Thymus (tissue), 11 donors: ENCODE data around the gene SLC25A21. TPM values are rescaled to one million over a fixed set of nuclear protein-coding genes. Genes with fewer than 3 reads are reported as not detected.
"Not testable (repeated sequence)": the region's sequence is repeated elsewhere in the genome, so short reads cannot be mapped to it uniquely, and the experiment has no call there.

ENCODE experiments used
- DNase-seq, 9 donors: peaks; one replicate each; pipeline ENCODE4 v3.0.0-alpha.2; 2013; ENCODE audit warnings: low spot score in 9 of 9, low read depth in 6 of 9, missing footprints in 1 of 9
- H3K27ac ChIP-seq, 2 donors: one replicate each; pipeline ENCODE4 v1.5.1; 2013; ENCODE audit warnings: control low read depth in 1 of 2, low read depth in 1 of 2, low read length in 1 of 2, mild to moderate bottlenecking in 1 of 2, moderate library complexity in 1 of 2
- H3K27me3 ChIP-seq, 2 donors: one replicate each; pipeline ENCODE4 v1.5.1; 2013; ENCODE audit warnings: low read length in 1 of 2; ENCODE audit not compliant: control insufficient read depth in 2 of 2, insufficient read depth in 1 of 2
- H3K36me3 ChIP-seq, 2 donors: one replicate each; pipeline ENCODE4 v1.5.1; 2013; ENCODE audit warnings: low read length in 1 of 2, mild to moderate bottlenecking in 1 of 2, moderate library complexity in 1 of 2; ENCODE audit not compliant: control insufficient read depth in 2 of 2, insufficient read depth in 2 of 2
- H3K4me1 ChIP-seq, 2 donors: one replicate each; pipeline ENCODE4 v1.5.1; 2013; ENCODE audit warnings: low read length in 2 of 2; ENCODE audit not compliant: control insufficient read depth in 2 of 2, insufficient read depth in 2 of 2
- H3K4me3 ChIP-seq, 2 donors: one replicate each; pipeline ENCODE4 v1.5.1; 2013; ENCODE audit warnings: low read length in 2 of 2, control low read depth in 1 of 2, mild to moderate bottlenecking in 1 of 2
- H3K9me3 ChIP-seq, 2 donors: one replicate each; pipeline ENCODE4 v1.5.1; 2013; ENCODE audit warnings: low read length in 1 of 2, mild to moderate bottlenecking in 1 of 2; ENCODE audit not compliant: control insufficient read depth in 2 of 2, insufficient read depth in 1 of 2
- WGBS: extraction: QIAGEN DNeasy Blood & Tissue Kit; methylation state at CpG from one replicate; pipeline ENCODE4 v1.1.7; 2013; 5-methylcytosine and 5-hydroxymethylcytosine counted together
- polyA plus RNA-seq: library from polyadenylated mRNA; stranded (reverse); fragments of 200-250 nt; gene quantifications from one replicate; pipeline ENCODE4 v1.2.3, GENCODE V29; 2013
- total RNA-seq: library from RNA; stranded (reverse); fragments of 120-200 nt; gene quantifications from one replicate; pipeline ENCODE4 v1.2.4, GENCODE V29; 2013
- donor health status: healthy.

Gene SLC25A21
- total and polyA plus RNA-seq, 2 donors: 0.46 to 0.90 TPM

DNA sequence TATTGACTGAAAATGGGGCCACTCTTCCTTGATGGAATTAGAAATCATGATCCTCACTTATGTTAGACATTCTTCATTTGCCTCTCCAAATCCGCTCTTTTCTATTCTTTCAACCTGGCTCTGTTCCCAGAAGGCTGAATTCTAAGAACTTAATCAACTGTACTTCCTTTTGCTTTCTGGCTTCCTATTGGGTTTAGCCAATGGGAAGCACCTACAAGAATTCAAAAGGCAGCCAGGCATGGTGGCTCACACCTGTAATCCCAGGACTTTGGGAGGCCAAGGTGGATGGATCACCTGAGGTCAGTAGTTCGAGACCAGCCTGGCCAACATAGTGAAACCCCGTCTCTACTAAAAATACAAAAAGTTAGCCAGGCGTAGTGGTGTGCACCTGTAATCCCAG is 98.1 kb downstream of the SLC25A21 start:
- not testable (repeated sequence) for H3K27ac ChIP-seq, H3K4me3 ChIP-seq, H3K4me1 ChIP-seq, H3K27me3 ChIP-seq, H3K9me3 ChIP-seq, DNase-seq, H3K36me3 ChIP-seq
- 82% methylated on average over 4 of the region's 4 CpGs for WGBS

DNA sequence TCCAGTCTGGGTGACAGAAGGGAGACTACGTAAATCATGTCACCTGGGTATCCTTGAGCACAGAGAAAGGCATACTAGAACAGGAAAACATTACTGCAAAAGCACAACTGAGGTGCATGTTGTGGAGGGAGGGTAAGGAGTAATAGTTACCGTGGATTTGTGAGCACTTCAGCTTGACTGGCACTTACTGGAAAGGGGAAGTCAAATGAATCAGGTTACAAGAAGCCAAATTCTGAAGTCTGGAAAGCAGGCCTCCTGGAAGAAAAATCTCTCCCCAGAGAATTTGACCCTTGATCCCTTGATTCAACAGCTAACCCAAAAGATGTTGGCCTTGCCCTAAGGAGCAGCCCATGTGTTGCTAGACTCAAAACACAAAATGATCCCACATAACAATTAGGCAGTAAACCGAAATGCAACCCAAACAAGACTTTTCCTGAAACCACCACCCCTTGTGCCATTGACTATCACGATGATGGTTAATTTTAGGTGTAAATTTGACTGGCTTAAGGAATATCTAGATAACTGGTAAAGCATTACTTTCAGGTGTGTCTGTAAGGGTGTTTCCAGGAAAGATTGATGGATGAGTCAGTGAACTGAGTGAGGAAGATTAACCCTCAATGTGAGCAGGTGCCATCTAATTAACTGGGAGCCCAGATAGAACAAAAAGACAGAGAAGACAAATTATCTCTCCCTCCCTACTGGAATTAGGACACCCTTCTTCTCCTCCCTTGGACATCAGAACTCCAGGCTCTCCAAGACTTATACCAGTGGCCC is 108.8 kb downstream of the SLC25A21 start:
- no peaks in the 10 kb centered on the region for H3K4me1 ChIP-seq
- 75% methylated on average over 4 of the region's 4 CpGs for WGBS
- no peaks in the 10 kb centered on the region for H3K27me3 ChIP-seq
- no peaks in the 10 kb centered on the region for H3K9me3 ChIP-seq
- H3K27ac ChIP-seq: no peak overlapping the region
- H3K4me3 ChIP-seq: no peak overlapping the region
- DNase-seq: no peak
- no peaks in the 10 kb centered on the region for H3K36me3 ChIP-seq

DNA sequence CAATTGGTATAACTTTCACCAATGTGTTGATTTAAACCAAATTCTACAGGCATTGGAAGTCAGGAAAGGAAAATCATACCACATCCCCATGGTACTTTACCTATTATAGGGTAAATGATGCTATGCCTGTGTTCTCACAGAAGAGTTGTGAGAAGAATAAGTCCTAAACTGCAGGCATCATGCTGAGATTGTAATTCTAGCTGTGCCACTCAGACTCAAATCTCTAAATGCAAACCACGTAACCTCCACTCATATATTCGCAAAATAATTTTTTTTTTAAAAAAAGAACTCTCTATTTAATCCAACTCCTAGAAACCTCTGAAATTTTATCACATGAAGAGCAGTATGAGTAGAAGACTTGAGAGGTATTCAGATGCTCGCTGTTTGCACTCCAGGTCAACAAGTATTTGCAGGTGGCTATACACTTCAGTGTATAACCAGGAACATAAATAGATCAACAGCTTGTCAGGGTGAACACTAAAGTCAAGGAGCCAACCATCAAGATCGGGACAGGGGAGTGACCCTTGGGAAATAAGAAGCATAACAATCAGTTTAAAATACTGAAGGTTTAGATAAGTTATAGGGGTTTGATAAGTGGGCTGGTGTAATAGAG is 110.1 kb downstream of the SLC25A21 start:
- no peak overlapping the region for H3K27ac ChIP-seq
- no peaks in the 10 kb centered on the region for H3K9me3 ChIP-seq
- no peaks in the 10 kb centered on the region for H3K27me3 ChIP-seq
- DNase-seq: no peak
- no peak overlapping the region for H3K4me3 ChIP-seq
- WGBS: 85% methylated on average over 4 of the region's 4 CpGs
- no peaks in the 10 kb centered on the region for H3K36me3 ChIP-seq
- no peaks in the 10 kb centered on the region for H3K4me1 ChIP-seq

DNA sequence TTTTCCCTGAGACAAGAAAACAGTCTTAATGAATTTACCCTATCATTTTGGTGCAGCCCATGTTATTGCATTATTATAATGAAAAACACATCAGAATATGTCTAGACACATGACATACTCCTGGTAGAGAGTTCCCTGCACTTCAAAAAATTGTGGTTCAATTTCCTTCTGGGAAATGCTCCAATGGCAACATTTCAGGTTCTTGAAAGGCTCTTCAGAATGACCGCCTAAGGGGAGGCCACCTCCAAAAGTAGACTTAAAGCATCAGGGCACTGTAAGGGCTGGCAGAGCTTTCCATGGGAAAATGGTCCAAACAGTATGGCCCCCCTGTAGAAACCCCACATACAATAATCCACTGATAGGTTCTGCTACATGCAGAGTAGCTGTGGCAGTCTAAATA is 110.7 kb downstream of the SLC25A21 start:
- no peak for DNase-seq
- Histone ChIP-seq H3K4me3 (no peak overlapping the region), H3K4me1 (no peaks in the 10 kb centered on the region), H3K36me3 (no peaks in the 10 kb centered on the region), H3K9me3 (no peaks in the 10 kb centered on the region), H3K27ac (no peak overlapping the region), H3K27me3 (no peaks in the 10 kb centered on the region)
- WGBS: 96% methylated on average over 1 of the region's 1 CpG

DNA sequence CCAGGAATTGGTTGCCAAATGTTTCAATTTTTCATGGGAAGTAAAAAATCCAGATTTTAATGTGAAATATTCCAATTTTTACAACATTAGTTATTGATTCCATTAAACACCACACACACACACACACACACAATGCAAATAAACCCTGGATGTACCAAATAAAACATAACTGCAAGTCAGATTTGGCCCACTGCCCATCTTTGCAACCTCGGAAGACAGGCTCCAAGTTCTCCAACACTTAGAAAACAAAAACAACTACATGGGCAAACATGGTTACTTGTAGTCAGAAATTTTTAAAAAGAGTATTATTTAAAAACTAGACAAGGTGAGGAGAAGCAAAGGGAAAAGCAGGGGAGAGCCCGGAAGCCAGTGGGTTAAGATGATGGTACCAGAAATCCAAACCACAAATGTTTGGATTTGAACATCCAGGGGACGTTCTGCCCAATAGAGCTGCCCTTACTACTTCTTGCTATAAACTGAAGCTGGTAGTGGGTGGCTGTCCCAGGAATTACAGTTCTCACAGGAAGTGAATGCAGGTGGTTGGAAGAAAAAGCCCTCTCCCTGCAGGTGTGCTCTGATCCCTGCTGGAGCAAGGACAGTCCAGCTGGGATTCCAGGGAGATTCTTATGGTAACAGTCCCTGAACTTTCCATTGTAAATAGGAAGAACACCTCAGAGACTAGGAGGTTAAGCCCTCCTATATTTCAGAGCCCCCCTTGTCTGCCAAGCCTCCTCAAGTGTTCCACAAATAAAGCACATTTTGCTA is 111.7 kb downstream of the SLC25A21 start:
- Histone ChIP-seq H3K9me3 (no peaks in the 10 kb centered on the region), H3K27ac (no peak overlapping the region), H3K4me1 (no peaks in the 10 kb centered on the region), H3K4me3 (no peak overlapping the region), H3K27me3 (no peaks in the 10 kb centered on the region), H3K36me3 (no peaks in the 10 kb centered on the region)
- DNase-seq: no peak
- 77% methylated on average over 3 of the region's 3 CpGs for WGBS

DNA sequence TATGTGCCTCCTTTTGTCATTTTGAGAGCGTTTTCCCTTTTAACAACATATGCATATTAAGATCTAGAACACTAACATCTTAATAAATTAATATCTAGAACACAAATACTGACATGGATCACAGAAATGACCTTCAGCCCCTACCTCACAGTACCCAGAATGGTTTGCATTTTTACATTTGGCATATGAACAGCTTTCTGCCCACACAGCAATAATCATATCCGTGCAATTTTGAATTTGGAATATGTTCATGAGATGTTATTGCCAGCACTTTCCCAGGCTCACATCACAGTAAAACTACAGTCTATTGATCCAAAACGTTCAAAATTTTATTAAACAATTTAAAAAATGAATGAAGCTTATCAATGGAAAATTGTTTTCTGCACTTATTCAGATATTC is 114.6 kb downstream of the SLC25A21 start:
- no peaks in the 10 kb centered on the region for H3K27me3 ChIP-seq
- 80% methylated on average over 3 of the region's 3 CpGs for WGBS

DNA sequence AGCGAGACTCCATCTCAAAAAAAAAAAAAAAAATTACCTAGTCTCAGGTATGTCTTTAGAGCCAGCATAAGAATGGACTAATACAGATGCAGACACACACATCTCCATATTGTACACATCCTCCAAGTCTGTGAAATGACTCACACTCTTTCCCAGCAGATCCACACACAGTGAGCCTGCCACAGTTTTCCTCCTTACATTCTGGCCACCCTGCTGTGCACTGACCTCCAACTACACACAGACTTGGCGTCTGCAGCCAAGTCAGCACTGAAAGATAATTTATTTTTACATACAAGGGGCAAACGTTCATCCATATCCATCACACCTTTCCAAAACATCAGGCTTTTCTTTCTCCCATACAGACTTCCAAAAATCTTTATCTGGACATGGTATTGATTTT is 115.9 kb downstream of the SLC25A21 start:
- no peak for DNase-seq
- WGBS: 79% methylated on average over 3 of the region's 3 CpGs
- Histone ChIP-seq H3K4me3 (no peak overlapping the region), H3K36me3 (no peaks in the 10 kb centered on the region), H3K27me3 (no peaks in the 10 kb centered on the region), H3K4me1 (no peaks in the 10 kb centered on the region), H3K27ac (no peak overlapping the region), H3K9me3 (no peaks in the 10 kb centered on the region)

More for the DNA sequence above, 114.6 kb downstream of the SLC25A21 start:
- Histone ChIP-seq H3K9me3 (no peaks in the 10 kb centered on the region), H3K36me3 (no peaks in the 10 kb centered on the region), H3K4me1 (no peaks in the 10 kb centered on the region), H3K27ac (no peak overlapping the region), H3K4me3 (no peak overlapping the region)
- DNase-seq: no peak

DNA sequence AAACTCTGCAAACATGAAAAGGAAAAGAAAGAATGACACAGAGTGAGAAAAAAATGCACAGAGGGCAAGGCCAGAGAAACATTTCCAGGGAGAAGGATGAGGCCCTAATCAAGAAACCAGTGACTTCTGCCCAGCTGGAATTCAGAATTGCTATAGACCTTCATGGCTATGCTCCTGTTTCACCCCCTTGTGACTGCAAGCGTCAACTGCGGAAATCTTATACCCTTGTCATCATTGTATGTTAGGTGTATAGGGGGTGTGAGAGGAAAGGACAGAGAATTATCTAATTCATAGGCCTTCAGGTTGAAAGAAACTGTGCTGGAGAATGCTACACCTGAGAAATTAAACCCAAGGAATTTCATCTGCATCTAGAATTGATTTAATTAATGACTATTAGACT is 117.5 kb downstream of the SLC25A21 start:
- H3K36me3 ChIP-seq: no peaks in the 10 kb centered on the region
- DNase-seq: no peak
- H3K4me3 ChIP-seq: no peak overlapping the region
- over 99% methylated on average over 2 of the region's 2 CpGs for WGBS
- no peak overlapping the region for H3K27ac ChIP-seq
- H3K27me3 ChIP-seq: no peaks in the 10 kb centered on the region
- no peaks in the 10 kb centered on the region for H3K4me1 ChIP-seq
- H3K9me3 ChIP-seq: no peaks in the 10 kb centered on the region

DNA sequence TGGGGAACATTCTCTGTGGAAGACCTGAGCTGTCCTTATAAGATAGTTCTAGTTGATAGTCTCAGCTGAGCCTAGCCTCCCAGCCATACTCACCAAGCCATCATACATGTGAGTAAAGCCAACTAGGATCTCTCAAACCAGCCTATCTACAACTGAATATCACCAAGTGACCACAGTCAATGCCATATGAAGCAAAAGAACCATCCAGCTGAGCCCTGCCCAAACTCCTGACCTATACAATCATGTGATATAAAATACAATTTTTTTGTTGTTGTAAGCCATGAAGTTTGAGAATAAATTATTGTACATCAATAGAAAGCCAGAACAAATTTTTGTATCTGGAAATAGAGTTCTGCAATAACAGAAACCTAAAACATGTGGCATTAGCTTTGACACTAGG is 118.3 kb downstream of the SLC25A21 start:
- H3K9me3 ChIP-seq: no peaks in the 10 kb centered on the region
- H3K27ac ChIP-seq: no peak overlapping the region
- no peak overlapping the region for H3K4me3 ChIP-seq
- H3K36me3 ChIP-seq: no peaks in the 10 kb centered on the region
- no peaks in the 10 kb centered on the region for H3K27me3 ChIP-seq
- H3K4me1 ChIP-seq: no peaks in the 10 kb centered on the region
- no peak for DNase-seq
